IPS-15b (cell line): ENCODE data around the gene UGT8.
"Not testable (repeated sequence)": the region's sequence is repeated elsewhere in the genome, so short reads cannot be mapped to it uniquely, and the experiment has no call there.

Experiments
- H3K27me3 ChIP-seq: one replicate; pipeline ENCODE4 v1.6.1; 2013; ENCODE audit warnings: low read length; ENCODE audit not compliant: control insufficient read depth, insufficient read depth
- H3K36me3 ChIP-seq: one replicate; pipeline ENCODE4 v1.6.1; 2013; ENCODE audit warnings: low read length; ENCODE audit not compliant: control insufficient read depth, insufficient read depth
- H3K4me1 ChIP-seq: one replicate; pipeline ENCODE4 v1.6.1; 2013; ENCODE audit warnings: mild to moderate bottlenecking, low read length; ENCODE audit not compliant: control insufficient read depth, insufficient read depth
- H3K4me3 ChIP-seq: one replicate; pipeline ENCODE4 v1.5.1; 2013; ENCODE audit warnings: low read depth, low read length
- H3K9ac ChIP-seq: one replicate; pipeline ENCODE4 v1.6.1; 2013; ENCODE audit warnings: low read depth, mild to moderate bottlenecking, low read length
- H3K9me3 ChIP-seq: one replicate; pipeline ENCODE4 v1.6.1; 2013; ENCODE audit warnings: mild to moderate bottlenecking, low read length; ENCODE audit not compliant: control insufficient read depth, insufficient read depth

The UGT8 gene, protein sequence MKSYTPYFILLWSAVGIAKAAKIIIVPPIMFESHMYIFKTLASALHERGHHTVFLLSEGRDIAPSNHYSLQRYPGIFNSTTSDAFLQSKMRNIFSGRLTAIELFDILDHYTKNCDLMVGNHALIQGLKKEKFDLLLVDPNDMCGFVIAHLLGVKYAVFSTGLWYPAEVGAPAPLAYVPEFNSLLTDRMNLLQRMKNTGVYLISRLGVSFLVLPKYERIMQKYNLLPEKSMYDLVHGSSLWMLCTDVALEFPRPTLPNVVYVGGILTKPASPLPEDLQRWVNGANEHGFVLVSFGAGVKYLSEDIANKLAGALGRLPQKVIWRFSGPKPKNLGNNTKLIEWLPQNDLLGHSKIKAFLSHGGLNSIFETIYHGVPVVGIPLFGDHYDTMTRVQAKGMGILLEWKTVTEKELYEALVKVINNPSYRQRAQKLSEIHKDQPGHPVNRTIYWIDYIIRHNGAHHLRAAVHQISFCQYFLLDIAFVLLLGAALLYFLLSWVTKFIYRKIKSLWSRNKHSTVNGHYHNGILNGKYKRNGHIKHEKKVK

DNA sequence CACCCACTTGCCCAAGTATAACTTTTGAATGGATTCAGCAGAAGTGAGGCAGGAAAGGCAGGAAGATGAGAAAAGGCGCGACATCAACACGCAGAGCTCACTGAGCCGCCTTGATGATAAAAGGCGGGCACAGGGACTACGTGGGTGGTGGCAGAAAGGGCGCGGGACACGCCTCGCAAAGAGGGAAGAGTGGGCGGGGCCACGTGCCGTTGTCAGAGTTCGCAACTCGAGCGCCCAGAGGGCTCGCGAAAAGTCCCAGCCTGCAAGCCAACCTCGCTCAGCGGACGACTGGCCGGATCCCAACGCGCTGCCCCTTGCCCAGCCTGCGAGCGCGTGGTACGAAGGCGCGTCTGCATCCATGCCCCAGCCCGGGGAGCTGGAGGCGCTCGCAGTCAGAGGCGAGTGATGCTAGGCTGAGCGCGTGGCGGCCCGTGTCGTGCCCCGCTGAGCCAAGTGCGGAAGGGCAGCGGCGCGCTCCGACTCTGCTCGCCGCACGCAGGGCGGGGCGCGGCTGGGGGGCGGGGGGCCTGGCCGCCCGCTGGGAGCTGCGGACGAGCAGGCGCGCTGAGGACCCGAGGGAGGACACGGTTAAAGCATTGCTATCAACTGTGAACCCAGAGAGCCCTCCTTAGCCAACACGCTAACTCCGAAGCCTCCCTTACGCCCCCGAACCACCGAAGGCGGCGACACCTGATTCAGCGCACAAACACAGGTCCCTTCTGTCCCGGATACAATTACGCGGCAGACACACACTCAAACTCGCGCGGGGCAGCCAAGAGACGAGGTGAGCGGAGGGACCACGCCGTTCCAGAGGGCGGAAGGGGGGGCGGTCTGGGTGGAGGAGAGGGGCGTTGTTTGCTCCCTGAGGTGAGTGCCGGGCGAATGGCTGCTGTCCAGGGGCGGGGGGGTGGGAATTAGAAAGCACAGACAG lies at the start of gene UGT8:
UGT8 (plus strand) TSS at position 617 of the 931 bp plus-strand sequence. CDS start 24,074 bp downstream, outside the sequence.
- H3K4me1 ChIP-seq, result peaks cover 6% of the 10 kb centered on the region
- peaks cover 8% of the 10 kb centered on the region for H3K36me3 ChIP-seq
- peaks cover 3% of the 10 kb centered on the region for H3K9me3 ChIP-seq
- peak within 1 kb of the TSS; percentile 89 for H3K4me3 ChIP-seq
- no peaks in the 10 kb centered on the region for H3K27me3 ChIP-seq
- H3K9ac ChIP-seq, result peak within 1 kb of the TSS; percentile 39

- no peaks in the 10 kb centered on the region for H3K27me3 ChIP-seq
- peaks cover 3% of the 10 kb centered on the region for H3K9me3 ChIP-seq
- no peaks in the 10 kb centered on the region for H3K4me1 ChIP-seq
- H3K4me3 ChIP-seq, result no peak overlapping the region
- H3K9ac ChIP-seq, result no peak overlapping the region
- H3K36me3 ChIP-seq, result no peaks in the 10 kb centered on the region
These were observed 49.0 kb upstream of the UGT8 start for GRCh38 chr4:114549638-114550037.

DNA sequence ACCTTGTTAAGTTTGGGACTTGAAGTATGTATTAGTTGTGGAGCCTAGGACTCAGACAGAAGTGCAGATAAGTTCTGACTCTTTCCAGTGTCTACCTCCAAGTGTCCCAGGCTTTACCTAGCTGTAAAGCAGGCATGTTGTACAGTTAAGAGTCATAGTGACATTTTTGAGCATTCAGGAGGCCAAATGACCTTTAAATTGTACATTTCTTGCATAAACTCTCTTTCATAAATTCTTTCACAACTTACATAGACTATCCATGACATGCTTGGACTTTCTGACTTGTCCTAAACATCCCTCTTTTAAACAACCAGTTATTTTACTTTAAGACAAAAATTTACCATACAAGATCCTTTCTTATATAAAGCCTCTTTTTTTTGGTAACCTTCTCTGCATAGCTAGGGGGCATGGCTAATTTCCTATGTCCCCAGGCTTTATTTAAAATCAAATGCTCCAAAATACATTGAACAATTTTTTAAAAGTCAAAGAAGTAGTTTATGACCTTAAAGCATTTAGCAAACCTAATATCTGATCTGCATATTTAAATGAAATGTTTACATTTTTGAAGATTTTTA lies 40.1 kb upstream of the UGT8 start:
- H3K36me3 ChIP-seq, result no peaks in the 10 kb centered on the region
- H3K4me3 ChIP-seq, result no peak overlapping the region
- peaks cover 8% of the 10 kb centered on the region for H3K4me1 ChIP-seq
- no peaks in the 10 kb centered on the region for H3K27me3 ChIP-seq
- H3K9me3 ChIP-seq, result peaks cover 20% of the 10 kb centered on the region
- H3K9ac ChIP-seq, result no peak overlapping the region

DNA sequence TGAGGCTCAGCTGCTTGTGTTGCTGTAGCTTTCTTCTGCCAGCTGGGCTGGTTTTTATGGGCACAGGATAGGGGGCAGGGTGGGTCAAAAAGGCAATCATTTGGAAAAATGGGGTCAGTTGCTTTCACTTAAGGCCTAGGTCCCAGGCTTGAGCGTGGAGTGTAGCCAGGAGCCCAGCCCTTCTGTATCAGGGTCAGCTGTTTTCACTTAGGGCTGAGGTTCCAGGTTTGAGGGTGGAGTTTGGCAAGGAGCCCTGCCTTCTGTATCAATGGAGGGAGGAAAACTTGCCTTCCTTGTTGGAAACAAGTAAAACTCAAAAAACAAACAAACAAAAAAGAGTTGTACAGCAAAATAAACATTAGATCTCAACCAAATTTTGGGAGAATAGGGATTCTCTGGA lies 37.0 kb upstream of the UGT8 start:
- H3K4me3 ChIP-seq, result no peak overlapping the region
- H3K27me3 ChIP-seq, result no peaks in the 10 kb centered on the region
- peaks cover 14% of the 10 kb centered on the region for H3K4me1 ChIP-seq
- peaks cover 20% of the 10 kb centered on the region for H3K9me3 ChIP-seq
- no peaks in the 10 kb centered on the region for H3K36me3 ChIP-seq
- no peak overlapping the region for H3K9ac ChIP-seq

DNA sequence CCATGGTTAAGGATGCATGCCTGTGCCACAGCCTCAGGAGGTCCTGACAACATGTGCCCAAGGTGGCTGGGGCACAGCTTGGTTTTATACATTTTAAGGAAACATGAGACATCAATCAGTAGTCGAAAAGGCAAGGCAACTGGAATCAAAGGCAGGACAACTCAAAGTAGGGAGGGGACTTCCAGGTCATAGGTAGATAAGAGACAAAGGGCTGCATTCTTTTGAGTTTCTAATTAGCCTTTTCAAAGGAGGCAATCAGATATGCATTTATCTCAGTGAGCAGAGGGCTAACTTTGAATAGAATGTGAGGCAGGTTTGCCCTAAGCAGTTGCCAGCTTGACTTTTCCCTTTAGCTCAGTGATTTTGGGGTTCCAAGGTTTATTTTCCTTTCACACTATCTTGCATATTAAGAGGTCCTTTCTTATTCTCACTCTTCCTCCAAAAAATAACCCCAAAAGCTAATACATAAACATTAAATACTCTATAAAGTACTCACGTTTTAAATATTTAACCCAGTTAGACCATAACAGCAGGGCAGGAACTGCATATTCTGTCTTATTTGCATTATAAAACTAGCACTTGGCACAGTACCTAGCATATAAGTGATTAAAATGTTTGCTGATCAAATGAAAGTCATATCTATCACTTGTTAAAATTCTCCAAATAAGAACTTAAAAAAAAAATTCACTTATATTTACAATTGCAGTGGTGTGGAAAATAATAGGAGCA lies 36.3 kb upstream of the UGT8 start:
- no peaks in the 10 kb centered on the region for H3K27me3 ChIP-seq
- H3K4me3 ChIP-seq, result no peak overlapping the region
- H3K36me3 ChIP-seq, result no peaks in the 10 kb centered on the region
- H3K4me1 ChIP-seq, result peaks cover 14% of the 10 kb centered on the region
- H3K9ac ChIP-seq, result no peak overlapping the region
- peaks cover 15% of the 10 kb centered on the region for H3K9me3 ChIP-seq

GRCh38 chr4:114563536-114564315 lies 34.9 kb upstream of the UGT8 start:
- Histone ChIP-seq H3K36me3 (no peaks in the 10 kb centered on the region), H3K4me3 (no peak overlapping the region), H3K27me3 (no peaks in the 10 kb centered on the region), H3K9ac (no peak overlapping the region), H3K4me1 (peaks cover 14% of the 10 kb centered on the region), H3K9me3 (peaks cover 7% of the 10 kb centered on the region)

- H3K27me3 ChIP-seq, result no peaks in the 10 kb centered on the region
- H3K9me3 ChIP-seq, result no peaks in the 10 kb centered on the region
- H3K4me3 ChIP-seq, result no peak overlapping the region
- no peaks in the 10 kb centered on the region for H3K4me1 ChIP-seq
- H3K36me3 ChIP-seq, result no peaks in the 10 kb centered on the region
- no peak overlapping the region for H3K9ac ChIP-seq
These were observed 21.2 kb upstream of the UGT8 start for GRCh38 chr4:114577386-114577785.

DNA sequence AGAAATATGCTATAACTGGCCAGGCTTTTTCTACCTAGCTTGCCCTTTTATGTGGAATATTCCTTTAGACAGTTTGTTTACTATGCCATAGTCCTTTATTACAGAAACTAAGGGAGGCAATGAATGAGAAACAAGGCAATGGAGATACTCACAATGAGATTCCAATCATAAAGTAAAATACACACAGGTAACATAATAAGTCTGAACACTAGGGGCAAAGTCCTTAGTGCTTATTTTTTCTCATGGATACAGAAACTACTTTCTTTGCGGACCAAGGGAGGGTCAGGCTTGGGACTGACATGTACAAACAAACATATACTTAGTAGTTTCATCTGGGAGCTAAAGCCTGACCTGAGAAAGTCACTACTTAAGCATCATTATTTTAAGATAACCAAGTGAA lies 16.0 kb upstream of the UGT8 start:
- Histone ChIP-seq H3K9ac (no peak overlapping the region), H3K9me3 (no peaks in the 10 kb centered on the region), H3K4me3 (no peak overlapping the region), H3K36me3 (no peaks in the 10 kb centered on the region), H3K4me1 (no peaks in the 10 kb centered on the region), H3K27me3 (no peaks in the 10 kb centered on the region)

DNA sequence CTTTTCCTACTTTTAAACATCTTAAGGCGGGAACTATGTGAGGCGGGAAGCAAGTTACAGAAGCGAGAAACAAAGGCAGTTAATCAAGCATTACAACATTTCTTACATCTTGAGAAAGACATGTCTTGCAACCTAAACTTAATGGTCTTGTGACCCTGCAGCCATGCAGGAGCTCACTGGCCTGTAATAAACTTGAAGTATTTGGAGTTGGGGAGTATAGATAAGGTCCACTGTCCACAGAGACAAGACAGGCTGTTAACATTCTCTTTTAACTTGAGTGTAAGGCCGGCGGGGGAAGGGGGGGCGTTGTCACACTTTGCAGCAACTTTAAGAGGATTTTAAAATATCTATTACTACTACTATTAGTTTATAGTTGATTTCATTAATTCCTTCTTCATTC lies 10.3 kb upstream of the UGT8 start:
- Histone ChIP-seq H3K9me3 (no peaks in the 10 kb centered on the region), H3K9ac (no peak overlapping the region), H3K4me3 (no peak overlapping the region), H3K4me1 (no peaks in the 10 kb centered on the region), H3K36me3 (no peaks in the 10 kb centered on the region), H3K27me3 (no peaks in the 10 kb centered on the region)

- not testable (repeated sequence) for H3K4me3 ChIP-seq, H3K4me1 ChIP-seq, H3K9me3 ChIP-seq, H3K9ac ChIP-seq, H3K36me3 ChIP-seq, H3K27me3 ChIP-seq
These were observed 8.2 kb upstream of the UGT8 start for GRCh38 chr4:114590360-114590759.
